Measurements from ENCODE around the gene UNG.

The UNG gene

GRCh38 chr12:109110988-109111495 is 13.6 kb downstream of the UNG start:
- peak overlapping the region; percentile 60 for H3K4me3 ChIP-seq (replicated peaks; ENCODE audit: low read depth, low read length)
- TF ChIP-seq CTCF (IDR thresholded peaks at IDR 0.05; ENCODE audit: low read length, missing control alignments), result no peak
- peak; percentile 86 for DNase-seq (ENCODE audit: low read depth)

GRCh38 chr12:109112720-109113465 is 15.5 kb downstream of the UNG start:
- TF ChIP-seq CTCF (IDR thresholded peaks at IDR 0.05; ENCODE audit: low read length, missing control alignments), result no peak
- no peak overlapping the region for H3K4me3 ChIP-seq (replicated peaks; ENCODE audit: low read depth, low read length)
- no peak for DNase-seq (ENCODE audit: low read depth)

GRCh38 chr12:109113661-109114321 is 16.4 kb downstream of the UNG start:
- peak; percentile 21 for DNase-seq (ENCODE audit: low read depth)
- no peak for TF ChIP-seq CTCF (IDR thresholded peaks at IDR 0.05; ENCODE audit: low read length, missing control alignments)
- H3K4me3 ChIP-seq (replicated peaks; ENCODE audit: low read depth, low read length), result no peak overlapping the region

- no peak for DNase-seq (ENCODE audit: low read depth)
- TF ChIP-seq CTCF (IDR thresholded peaks at IDR 0.05; ENCODE audit: low read length, missing control alignments), result no peak
- no peak overlapping the region for H3K4me3 ChIP-seq (replicated peaks; ENCODE audit: low read depth, low read length)
These were observed 17.2 kb downstream of the UNG start for GRCh38 chr12:109114644-109115043.

GRCh38 chr12:109115404-109115757 is 18.0 kb downstream of the UNG start:
- H3K4me3 ChIP-seq (replicated peaks; ENCODE audit: low read depth, low read length), result no peak overlapping the region
- DNase-seq (ENCODE audit: low read depth), result no peak
- TF ChIP-seq CTCF (IDR thresholded peaks at IDR 0.05; ENCODE audit: low read length, missing control alignments), result no peak

GRCh38 chr12:109115758-109116610 is 18.6 kb downstream of the UNG start, which contains the start of gene ACACB:
Gene ACACB, plus strand, starts transcription at chr12:109116587. Its CDS starts 22,819 bp downstream, at chr12:109139406.
- no peak for TF ChIP-seq CTCF (IDR thresholded peaks at IDR 0.05; ENCODE audit: low read length, missing control alignments)
- H3K4me3 ChIP-seq (replicated peaks; ENCODE audit: low read depth, low read length), result no peak within 1 kb of the TSS
- no peak for DNase-seq (ENCODE audit: low read depth)

All from fibroblast of pulmonary artery (primary cell).